Upper lobe of right lung (tissue), 1 donor: ENCODE results near the gene PEPD. TPM values are rescaled to one million over a fixed set of nuclear protein-coding genes. Genes with fewer than 3 reads are reported as not detected.

Source experiments
- ATAC-seq: fragments of 200-7000 bp; cut with Tn5 transposase; one replicate; pipeline ENCODE4 v1.9.1; 2020; ENCODE audit warnings: mild to moderate bottlenecking, moderate library complexity
- DNase-seq: peaks from one replicate; pipeline ENCODE4 v3.0.0-alpha.2; 2020
- H3K27ac ChIP-seq: fragments of 200-600 bp; one replicate; pipeline ENCODE4 v1.8.0; 2022
- H3K27me3 ChIP-seq: fragments of 200-600 bp; one replicate; pipeline ENCODE4 v1.8.0; 2022; ENCODE audit warnings: mild to moderate bottlenecking
- H3K36me3 ChIP-seq: fragments of 200-600 bp; one replicate; pipeline ENCODE4 v1.8.0; 2022
- H3K4me1 ChIP-seq: fragments of 200-600 bp; one replicate; pipeline ENCODE4 v1.8.0; 2022
- H3K4me3 ChIP-seq: fragments of 200-600 bp; one replicate; pipeline ENCODE4 v1.8.0; 2022; ENCODE audit warnings: mild to moderate bottlenecking
- H3K9me3 ChIP-seq: fragments of 200-600 bp; one replicate; pipeline ENCODE4 v1.8.0; 2022
- intact Hi-C: fragments of 100-400 bp; cut with DNase I; formaldehyde crosslinking; loops from one replicate; pipeline ENCODE4 v1.11.0; 2022
- total RNA-seq: library from RNA; stranded (reverse); fragmentation: NEBNext Ultra II Directional; extraction: Animal tissue kit (Norgen Biotek cat#: 25700); gene quantifications from one replicate; pipeline ENCODE4 v1.2.1, GENCODE V29; 2021
- TF ChIP-seq, protein P1 (sequence below): fragments of 200-600 bp; IDR thresholded peaks from one replicate; pipeline ENCODE4 v1.8.0; 2022; ENCODE audit warnings: antibody characterized with exemption
- donor health status: DM: no; HTN: yes; CAD: no; lungs with severe emphysema.

PEPD gene
- total RNA-seq, 1 donor from 2014 or later, result 78.4 TPM

GRCh38 chr19:33465834-33466233 lies 55.8 kb downstream of the PEPD start:
- Histone ChIP-seq H3K36me3 (peaks cover 23% of the 10 kb centered on the region), H3K4me3 (no peak overlapping the region), H3K4me1 (no peaks in the 10 kb centered on the region), H3K9me3 (no peaks in the 10 kb centered on the region), H3K27ac (no peak overlapping the region), H3K27me3 (no peaks in the 10 kb centered on the region)
- intact Hi-C loops, result no loop called here
- no peak for DNase-seq
- ATAC-seq, result no peak
- TF ChIP-seq, protein P1, sequence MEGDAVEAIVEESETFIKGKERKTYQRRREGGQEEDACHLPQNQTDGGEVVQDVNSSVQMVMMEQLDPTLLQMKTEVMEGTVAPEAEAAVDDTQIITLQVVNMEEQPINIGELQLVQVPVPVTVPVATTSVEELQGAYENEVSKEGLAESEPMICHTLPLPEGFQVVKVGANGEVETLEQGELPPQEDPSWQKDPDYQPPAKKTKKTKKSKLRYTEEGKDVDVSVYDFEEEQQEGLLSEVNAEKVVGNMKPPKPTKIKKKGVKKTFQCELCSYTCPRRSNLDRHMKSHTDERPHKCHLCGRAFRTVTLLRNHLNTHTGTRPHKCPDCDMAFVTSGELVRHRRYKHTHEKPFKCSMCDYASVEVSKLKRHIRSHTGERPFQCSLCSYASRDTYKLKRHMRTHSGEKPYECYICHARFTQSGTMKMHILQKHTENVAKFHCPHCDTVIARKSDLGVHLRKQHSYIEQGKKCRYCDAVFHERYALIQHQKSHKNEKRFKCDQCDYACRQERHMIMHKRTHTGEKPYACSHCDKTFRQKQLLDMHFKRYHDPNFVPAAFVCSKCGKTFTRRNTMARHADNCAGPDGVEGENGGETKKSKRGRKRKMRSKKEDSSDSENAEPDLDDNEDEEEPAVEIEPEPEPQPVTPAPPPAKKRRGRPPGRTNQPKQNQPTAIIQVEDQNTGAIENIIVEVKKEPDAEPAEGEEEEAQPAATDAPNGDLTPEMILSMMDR, result no peak

DNA sequence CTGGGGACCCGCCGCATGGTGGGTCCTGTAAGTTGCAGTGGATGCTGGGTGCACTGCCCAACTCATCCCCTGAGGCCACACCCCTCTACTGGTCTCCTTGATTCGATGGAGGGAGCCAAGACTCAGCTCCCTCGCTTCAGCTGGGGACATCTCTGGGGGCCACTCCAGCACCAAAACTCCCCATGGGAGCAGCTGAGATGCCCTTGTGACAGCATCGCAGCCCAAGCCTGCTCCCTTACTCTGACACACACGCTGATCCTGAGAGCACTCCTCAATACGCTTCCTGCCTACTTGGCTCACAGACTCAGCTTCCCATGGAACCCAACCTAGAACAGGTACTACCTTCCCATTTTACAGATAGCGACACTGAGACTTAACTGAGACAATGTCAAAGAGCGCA lies 56.2 kb downstream of the PEPD start:
- TF ChIP-seq, protein P1, result no peak
- H3K9me3 ChIP-seq, result no peaks in the 10 kb centered on the region
- H3K36me3 ChIP-seq, result peaks cover 27% of the 10 kb centered on the region
- ATAC-seq (no peak), DNase-seq (no peak)
- no peaks in the 10 kb centered on the region for H3K4me1 ChIP-seq
- H3K27me3 ChIP-seq, result no peaks in the 10 kb centered on the region
- H3K27ac ChIP-seq, result no peak overlapping the region
- intact Hi-C loops, result no loop called here
- no peak overlapping the region for H3K4me3 ChIP-seq

- H3K9me3 ChIP-seq, result no peaks in the 10 kb centered on the region
- peak; percentile 34 for DNase-seq
Observed at GRCh38 chr19:33464733-33465115, 56.9 kb downstream of the PEPD start.

DNA sequence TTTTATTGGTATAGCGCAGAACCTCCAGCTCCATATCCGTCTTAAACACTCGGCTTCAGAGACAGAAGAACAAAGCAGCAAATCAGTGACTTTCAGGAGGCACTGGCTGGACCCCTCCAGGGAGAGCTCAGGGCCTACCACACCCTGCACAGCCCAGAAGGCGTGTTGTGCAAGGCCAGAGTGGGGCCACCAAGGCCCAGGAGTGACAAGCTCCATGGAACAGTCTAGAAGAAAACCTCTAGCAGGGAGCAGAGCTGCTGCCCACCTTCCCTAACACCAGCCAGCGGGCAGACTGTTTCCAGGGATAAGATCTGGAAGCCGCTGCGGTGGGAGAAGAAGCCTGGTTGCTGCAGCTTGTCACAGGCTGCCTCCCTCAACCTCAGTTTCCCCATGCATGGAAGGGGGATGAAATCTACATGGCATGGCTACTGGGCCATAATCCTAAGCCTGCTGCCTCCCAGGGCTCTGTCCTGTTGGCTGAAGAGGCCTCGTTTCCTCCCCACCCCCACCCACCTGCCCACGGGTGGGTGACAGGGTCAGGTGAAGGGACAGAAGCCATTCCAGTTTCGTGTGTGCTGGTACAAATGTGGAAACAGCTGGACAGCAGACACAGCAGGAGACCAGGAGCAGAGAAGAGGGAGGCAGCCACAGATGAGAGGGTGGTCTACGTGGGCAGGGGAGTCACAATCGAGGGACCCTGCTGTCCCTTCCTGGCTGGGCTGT lies 57.4 kb downstream of the PEPD start:
- ATAC-seq, result no peak
- TF ChIP-seq, protein P1, result no peak
- DNase-seq, result peak; percentile 46
- peaks cover 29% of the 10 kb centered on the region for H3K36me3 ChIP-seq
- H3K27ac ChIP-seq, result no peak overlapping the region
- intact Hi-C loops, result no loop called here
- no peak overlapping the region for H3K4me3 ChIP-seq
- no peaks in the 10 kb centered on the region for H3K9me3 ChIP-seq
- H3K4me1 ChIP-seq, result no peaks in the 10 kb centered on the region
- H3K27me3 ChIP-seq, result no peaks in the 10 kb centered on the region

More at GRCh38 chr19:33464733-33465115, 56.9 kb downstream of the PEPD start:
- no peaks in the 10 kb centered on the region for H3K4me1 ChIP-seq
- no peak for ATAC-seq
- H3K4me3 ChIP-seq, result no peak overlapping the region
- intact Hi-C loops, result no loop called here
- no peak overlapping the region for H3K27ac ChIP-seq
- peaks cover 29% of the 10 kb centered on the region for H3K36me3 ChIP-seq
- no peaks in the 10 kb centered on the region for H3K27me3 ChIP-seq
- TF ChIP-seq, protein P1, result no peak

DNA sequence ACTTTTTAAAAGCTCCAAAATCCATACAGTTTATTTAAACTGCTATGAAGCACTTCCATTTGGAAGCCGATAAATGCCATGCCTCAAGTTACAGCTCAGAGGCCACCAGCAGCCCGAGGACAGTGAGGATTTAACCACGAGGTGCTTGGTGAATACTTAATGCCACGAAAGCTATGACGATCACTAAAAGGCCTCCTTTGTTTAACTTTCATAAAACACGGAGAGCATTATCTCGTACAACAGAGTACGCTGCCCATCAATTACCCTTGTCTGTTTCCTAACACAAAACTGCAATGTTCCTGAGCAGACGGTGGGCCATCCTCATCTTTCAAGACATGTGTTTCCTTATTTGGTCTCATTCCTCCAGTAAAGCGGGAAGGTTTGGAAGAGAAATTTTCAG lies 58.4 kb downstream of the PEPD start:
- Histone ChIP-seq H3K27ac (no peak overlapping the region), H3K9me3 (no peaks in the 10 kb centered on the region), H3K27me3 (no peaks in the 10 kb centered on the region), H3K4me1 (no peaks in the 10 kb centered on the region), H3K36me3 (peaks cover 29% of the 10 kb centered on the region), H3K4me3 (no peak overlapping the region)
- intact Hi-C loops, result no loop called here
- ATAC-seq (no peak), DNase-seq (no peak)
- TF ChIP-seq, protein P1, result no peak
